Aorta (tissue), 5 donors: ENCODE results near the gene DOCK3. TPM values are rescaled to one million over a fixed set of nuclear protein-coding genes. Genes with fewer than 3 reads are reported as not detected.

Source experiments
- ATAC-seq: fragments of 200-7000 bp; cut with Tn5 transposase; one replicate; pipeline ENCODE4 v1.9.1; 2022; ENCODE audit warnings: moderate library complexity; ENCODE audit not compliant: low FRiP score
- DNase-seq, 2 donors: peaks; one replicate each; pipeline ENCODE4 v3.0.0-alpha.2; 2020
- H3K27ac ChIP-seq, 2 donors: one replicate each; pipeline ENCODE4 v1.5.1; 2013; ENCODE audit warnings: low read length in 2 of 2, mild to moderate bottlenecking in 2 of 2, moderate library complexity in 2 of 2, control low read depth in 1 of 2, inconsistent platforms in 1 of 2, low read depth in 1 of 2
- H3K27me3 ChIP-seq, 2 donors: one replicate each; pipeline ENCODE4 v1.6.1; 2013; ENCODE audit warnings: control low read depth in 1 of 2, low read length in 1 of 2, mild to moderate bottlenecking in 1 of 2, moderate library complexity in 1 of 2; ENCODE audit not compliant: insufficient read depth in 2 of 2, control insufficient read depth in 1 of 2
- H3K36me3 ChIP-seq, 2 donors: one replicate each; pipeline ENCODE4 v1.6.1; 2013; ENCODE audit warnings: control low read depth in 1 of 2, low read length in 1 of 2, mild to moderate bottlenecking in 1 of 2; ENCODE audit not compliant: insufficient read depth in 2 of 2, control insufficient read depth in 1 of 2
- H3K4me1 ChIP-seq, 2 donors: one replicate each; pipeline ENCODE4 v1.6.1; 2013; ENCODE audit warnings: low read length in 2 of 2, control low read depth in 1 of 2, mild to moderate bottlenecking in 1 of 2, moderate library complexity in 1 of 2; ENCODE audit not compliant: insufficient read depth in 2 of 2, control insufficient read depth in 1 of 2
- H3K4me3 ChIP-seq, 2 donors: one replicate each; pipeline ENCODE4 v1.5.1; 2013; ENCODE audit warnings: low read length in 2 of 2, control low read depth in 1 of 2, mild to moderate bottlenecking in 1 of 2
- H3K9me3 ChIP-seq: one replicate; pipeline ENCODE4 v1.6.1; 2013; ENCODE audit warnings: mild to moderate bottlenecking, low read length; ENCODE audit not compliant: control insufficient read depth
- WGBS, 2 donors: extraction: QIAGEN DNeasy Blood & Tissue Kit; methylation state at CpG; one replicate each; pipeline ENCODE4 v1.1.7; 2013; 5-methylcytosine and 5-hydroxymethylcytosine counted together
- intact Hi-C, 2 donors: fragments of 100-400 bp; cut with DNase I; formaldehyde crosslinking; loops; one replicate each; pipeline versions ENCODE4 v1.14.2 to v1.15.0; 2022
- polyA plus RNA-seq, 2 donors: library from polyadenylated mRNA; stranded (reverse); fragments of 200-250 nt; gene quantifications; one replicate each; pipeline ENCODE4 v1.2.3, GENCODE V29; 2013
- total RNA-seq, 2 donors: library from RNA; stranded (reverse); fragmentation: NEBNext Ultra II Directional; extraction: Animal tissue kit (Norgen Biotek cat#: 25700); gene quantifications; one replicate each; pipeline ENCODE4 v1.2.1, GENCODE V29; 2021
- donor health status: healthy with polysubstance abuse.
- donor health status: Bipolar disorder and iron deficiency.
- donor health status: DM: no; HTN: no; CAD: no.
- donor health status: DM: no; HTN: no; CAD: no.
- donor health status: DM: yes; HTN: yes; CAD: no.

The DOCK3 gene
- total and polyA plus RNA-seq, 4 donors, result 0.31 to 0.97 (median 0.55) TPM

GRCh38 chr3:50995085-50995824 is 320.5 kb downstream of the DOCK3 start:
- ATAC-seq (no peak), DNase-seq (no peak)
- H3K4me1 ChIP-seq, result no peaks in the 10 kb centered on the region
- no peak overlapping the region for H3K4me3 ChIP-seq
- WGBS, 2 donors, result 82 to 89% methylated on average over 1 of the region's 1 CpG
- no peaks in the 10 kb centered on the region for H3K27me3 ChIP-seq
- no peak overlapping the region for H3K27ac ChIP-seq
- H3K36me3 ChIP-seq, result no peaks in the 10 kb centered on the region
- intact Hi-C loops, result no loop called here
- peaks cover 3% of the 10 kb centered on the region for H3K9me3 ChIP-seq

GRCh38 chr3:51002495-51002894 is 327.8 kb downstream of the DOCK3 start:
- no peaks in the 10 kb centered on the region for H3K9me3 ChIP-seq
- DNase-seq (no peak), ATAC-seq (no peak)
- intact Hi-C loops, result no loop called here
- H3K27me3 ChIP-seq, result no peaks in the 10 kb centered on the region
- H3K4me3 ChIP-seq, result no peak overlapping the region
- peaks cover 0 to 1% of the 10 kb centered on the region in 2 donors for H3K4me1 ChIP-seq
- no peaks in the 10 kb centered on the region for H3K36me3 ChIP-seq
- H3K27ac ChIP-seq, result no peak overlapping the region

- H3K4me1 ChIP-seq, result peaks cover 0 to 1% of the 10 kb centered on the region in 2 donors
- no peak for DNase-seq
- H3K27me3 ChIP-seq, result no peaks in the 10 kb centered on the region
- no peaks in the 10 kb centered on the region for H3K9me3 ChIP-seq
- H3K27ac ChIP-seq, result no peak overlapping the region
- no peak overlapping the region for H3K4me3 ChIP-seq
- ATAC-seq, result no peak
- no peaks in the 10 kb centered on the region for H3K36me3 ChIP-seq
- intact Hi-C loops, result no loop called here
- WGBS, 2 donors, result 37 to 40% methylated on average over 2 of the region's 2 CpGs
These were observed 329.5 kb downstream of the DOCK3 start for GRCh38 chr3:51004235-51004634.

- Histone ChIP-seq H3K36me3 (no peaks in the 10 kb centered on the region), H3K27ac (no peak overlapping the region), H3K27me3 (no peaks in the 10 kb centered on the region), H3K4me1 (no peaks in the 10 kb centered on the region), H3K4me3 (no peak overlapping the region), H3K9me3 (no peaks in the 10 kb centered on the region)
- intact Hi-C loops, result no loop called here
- ATAC-seq (no peak), DNase-seq (no peak)
These were observed 349.4 kb downstream of the DOCK3 start for GRCh38 chr3:51024121-51024520.

GRCh38 chr3:51024765-51025632 is 350.3 kb downstream of the DOCK3 start:
- H3K9me3 ChIP-seq, result no peaks in the 10 kb centered on the region
- 50 to 51% methylated on average over 10 of the region's 10 CpGs for WGBS, 2 donors
- ATAC-seq (no peak), DNase-seq (peak in 1 of 2 donors; percentile 50)
- H3K4me3 ChIP-seq, result no peak overlapping the region
- intact Hi-C loops, result no loop called here
- no peaks in the 10 kb centered on the region for H3K36me3 ChIP-seq
- H3K27ac ChIP-seq, result no peak overlapping the region
- H3K27me3 ChIP-seq, result no peaks in the 10 kb centered on the region
- no peaks in the 10 kb centered on the region for H3K4me1 ChIP-seq

- no peaks in the 10 kb centered on the region for H3K9me3 ChIP-seq
- WGBS, 2 donors, result 63 to 67% methylated on average over 3 of the region's 3 CpGs
- no peaks in the 10 kb centered on the region for H3K27me3 ChIP-seq
- DNase-seq, result no peak
- H3K27ac ChIP-seq, result no peak overlapping the region
- no peak for ATAC-seq
- H3K4me1 ChIP-seq, result no peaks in the 10 kb centered on the region
- intact Hi-C loops, result no loop called here
- H3K36me3 ChIP-seq, result no peaks in the 10 kb centered on the region
- H3K4me3 ChIP-seq, result no peak overlapping the region
These were observed 356.9 kb downstream of the DOCK3 start for GRCh38 chr3:51031666-51032065.

GRCh38 chr3:51035630-51036029 is 360.9 kb downstream of the DOCK3 start:
- Histone ChIP-seq H3K27ac (no peak overlapping the region), H3K9me3 (no peaks in the 10 kb centered on the region), H3K4me1 (no peaks in the 10 kb centered on the region), H3K27me3 (no peaks in the 10 kb centered on the region), H3K4me3 (no peak overlapping the region), H3K36me3 (no peaks in the 10 kb centered on the region)
- intact Hi-C loops, result no loop called here
- DNase-seq (no peak), ATAC-seq (no peak)

GRCh38 chr3:51044982-51045381 is 370.3 kb downstream of the DOCK3 start:
- no peaks in the 10 kb centered on the region for H3K4me1 ChIP-seq

GRCh38 chr3:51052562-51052961 is 377.8 kb downstream of the DOCK3 start:
- no peaks in the 10 kb centered on the region for H3K4me1 ChIP-seq
- intact Hi-C loops, result no loop called here
- H3K27ac ChIP-seq, result no peak overlapping the region
- H3K9me3 ChIP-seq, result no peaks in the 10 kb centered on the region
- H3K27me3 ChIP-seq, result no peaks in the 10 kb centered on the region
- DNase-seq, result no peak
- ATAC-seq, result no peak
- no peaks in the 10 kb centered on the region for H3K36me3 ChIP-seq
- H3K4me3 ChIP-seq, result no peak overlapping the region
- WGBS, 2 donors, result 8 to 20% methylated on average over 1 of the region's 1 CpG

More at GRCh38 chr3:51044982-51045381, 370.3 kb downstream of the DOCK3 start:
- H3K36me3 ChIP-seq, result no peaks in the 10 kb centered on the region
- ATAC-seq, result no peak
- 91 to 95% methylated on average over 1 of the region's 1 CpG for WGBS, 2 donors
- no peak overlapping the region for H3K27ac ChIP-seq
- intact Hi-C loops, result no loop called here
- no peak overlapping the region for H3K4me3 ChIP-seq
- no peak for DNase-seq
- no peaks in the 10 kb centered on the region for H3K27me3 ChIP-seq
- no peaks in the 10 kb centered on the region for H3K9me3 ChIP-seq
